Activated CD4-positive, alpha-beta memory T cell treated with anti-CD3 and anti-CD28 coated beads for 36 hours (primary cell): ENCODE data around the gene GPRIN3. TPM values are rescaled to one million over a fixed set of nuclear protein-coding genes. Genes with fewer than 3 reads are reported as not detected.

ENCODE experiments used
- CTCF ChIA-PET: fragments of 350-600 bp; sonication (Branson Sonifier 250); formaldehyde crosslinking; loops from one replicate; lab custom pipeline; 2021; ENCODE audit warnings: antibody characterized with exemption, inconsistent platforms; lab: Charles Lee
- POLR2A ChIA-PET: fragments of 350-600 bp; sonication (Branson Sonifier 250); formaldehyde crosslinking; loops from one replicate; lab custom pipeline; 2021; ENCODE audit warnings: antibody characterized with exemption; lab: Charles Lee
- DNase-seq: peaks from one replicate; pipeline ENCODE4 v3.0.0-alpha.2; 2020
- H3K27ac Mint-ChIP-seq: one replicate; pipeline ENCODE4 v1.8.0; 2021; ENCODE audit warnings: mixed read lengths
- H3K27me3 Mint-ChIP-seq: one replicate; pipeline ENCODE4 v1.8.0; 2021; ENCODE audit warnings: mixed read lengths
- H3K36me3 Mint-ChIP-seq: one replicate; pipeline ENCODE4 v1.8.0; 2021; ENCODE audit warnings: mixed read lengths
- H3K4me1 Mint-ChIP-seq: one replicate; pipeline ENCODE4 v1.8.0; 2021; ENCODE audit warnings: low read depth, mixed read lengths
- H3K4me3 Mint-ChIP-seq: one replicate; pipeline ENCODE4 v1.8.0; 2021; ENCODE audit warnings: mild to moderate bottlenecking, mixed read lengths
- H3K9me3 Mint-ChIP-seq: one replicate; pipeline ENCODE4 v1.8.0; 2021; ENCODE audit warnings: mixed read lengths
- intact Hi-C: fragments of 100-400 bp; cut with micrococcal nuclease; formaldehyde crosslinking; loops from one replicate; pipeline ENCODE4 v1.15.1; 2023
- total RNA-seq, 2 experiments: library from RNA; stranded (reverse); gene quantifications; one replicate each; pipeline ENCODE4 v1.2.3, GENCODE V29; 2021

Gene GPRIN3
- total RNA-seq, 2 experiments from 2014 or later, result 20.0 to 22.7 TPM

DNA sequence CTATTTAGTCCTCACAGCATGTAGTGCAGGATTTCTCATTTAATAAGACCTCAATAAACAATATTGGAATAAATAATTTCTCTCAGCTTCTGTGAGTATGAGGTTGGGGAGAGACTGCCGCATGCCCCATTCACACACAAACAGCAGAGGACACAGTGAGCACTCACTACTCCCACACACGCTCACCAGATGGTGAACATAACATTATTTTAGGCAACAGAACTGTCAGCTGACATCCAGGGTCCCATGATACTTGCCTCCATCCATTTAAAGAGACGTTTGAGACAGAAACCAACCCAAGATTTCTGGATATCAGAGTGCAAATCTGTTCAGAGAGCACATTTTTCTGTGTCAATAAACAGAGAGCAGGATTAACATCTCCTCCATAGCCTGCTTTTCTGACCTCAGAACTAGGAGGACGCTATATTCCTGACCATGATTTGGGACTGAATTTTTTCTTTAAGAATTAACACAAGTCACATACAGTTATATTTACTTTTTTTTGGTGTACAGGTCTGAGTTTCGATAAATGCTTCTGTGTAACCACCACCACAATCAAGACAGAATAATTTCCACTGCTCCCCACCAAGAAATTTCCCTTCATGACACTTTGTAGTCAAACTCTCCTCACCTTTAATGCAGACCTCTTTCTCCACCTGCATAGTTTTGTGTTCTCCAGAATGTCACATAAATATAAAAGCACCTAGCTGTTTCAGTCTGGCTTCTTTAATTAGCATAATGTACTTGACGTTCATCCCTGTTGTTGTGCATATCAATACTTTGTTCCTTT, 16.7 kb downstream of the GPRIN3 start:
- ChIA-PET CTCF (interaction anchor here (1.1 to 3.3 kb wide), 6 partner anchors 9 to 64 kb away, joined by 3 to 26 read pairs (median 4); partner anchors contain the start of gene GPRIN3), POLR2A (interaction anchor here (0.7 to 10.4 kb wide), 4 partner anchors 9 to 47 kb away, joined by 3 to 139 read pairs (median 12); partner anchors contain the start of gene GPRIN3)
- Mint-ChIP-seq H3K27ac (peak overlapping the region; percentile 92), H3K4me3 (peak overlapping the region; percentile 78), H3K9me3 (no peaks in the 10 kb centered on the region), H3K4me1 (peaks cover 93% of the 10 kb centered on the region), H3K36me3 (no peaks in the 10 kb centered on the region), H3K27me3 (no peaks in the 10 kb centered on the region)
- intact Hi-C loops, result loop anchor here (2.0 to 10.0 kb wide), 4 partner anchors 14 to 906 kb away; partner anchors contain the start of genes HERC3 and HERC5
- DNase-seq, result peak; percentile 54

DNA sequence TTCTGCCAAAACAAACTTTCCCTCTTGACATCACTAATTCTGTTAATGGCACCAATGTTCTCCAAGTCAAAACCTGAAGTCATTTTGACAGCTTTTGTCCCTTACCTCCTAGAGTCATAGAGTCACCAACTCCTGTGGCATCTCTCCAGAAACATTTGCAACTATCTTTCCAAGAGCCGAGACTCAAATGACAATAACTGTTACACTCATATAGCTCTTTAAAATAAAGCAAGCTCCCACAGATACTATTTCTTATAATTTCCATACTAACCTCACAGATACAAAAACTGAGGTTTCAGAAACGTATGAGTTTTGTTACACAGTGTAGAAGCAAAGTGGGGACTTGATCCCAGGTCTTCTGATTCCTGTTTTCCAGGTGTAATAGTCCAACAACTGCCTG, 18.3 kb downstream of the GPRIN3 start:
- DNase-seq, result no peak
- peak overlapping the region; percentile 78 for H3K4me3 Mint-ChIP-seq
- ChIA-PET POLR2A (interaction anchor here (1.0 to 10.4 kb wide), 6 partner anchors 10 to 32 kb away, joined by 3 to 139 read pairs (median 6); partner anchors contain the start of gene GPRIN3), CTCF (interaction anchor here (0.7 to 3.3 kb wide), 8 partner anchors 10 to 145 kb away, joined by 3 to 26 read pairs (median 4); partner anchors contain the start of gene GPRIN3)
- peaks cover 94% of the 10 kb centered on the region for H3K4me1 Mint-ChIP-seq
- H3K36me3 Mint-ChIP-seq, result no peaks in the 10 kb centered on the region
- intact Hi-C loops, result loop anchor here (1.0 to 2.0 kb wide), 3 partner anchors 9 to 34 kb away; no protein-coding TSS in a partner anchor
- peak overlapping the region; percentile 92 for H3K27ac Mint-ChIP-seq
- no peaks in the 10 kb centered on the region for H3K9me3 Mint-ChIP-seq
- H3K27me3 Mint-ChIP-seq, result no peaks in the 10 kb centered on the region

DNA sequence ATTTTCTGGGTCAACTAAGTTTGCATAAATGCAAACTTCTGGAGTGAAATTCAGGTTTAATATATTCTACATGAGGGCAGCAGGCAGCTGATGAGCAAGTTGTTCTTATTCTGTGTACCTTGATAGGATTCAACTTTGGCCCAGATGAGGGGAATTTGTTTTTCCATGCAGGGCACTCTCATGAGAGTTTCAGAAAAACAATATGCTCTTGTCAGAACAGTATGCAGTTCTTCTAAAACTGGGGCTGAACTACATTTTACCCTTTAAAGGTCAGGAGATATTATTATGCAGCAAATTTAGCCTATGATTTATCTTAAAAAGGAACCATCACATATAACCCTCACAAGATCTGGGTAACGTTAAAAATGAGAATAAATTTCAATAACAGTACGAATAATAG, 19.2 kb downstream of the GPRIN3 start:
- CTCF ChIA-PET, result interaction anchor here (0.9 to 6.4 kb wide), 4 partner anchors 11 to 146 kb away, joined by 3 to 60 read pairs (median 15); no protein-coding TSS in a partner anchor
- Mint-ChIP-seq H3K27me3 (no peaks in the 10 kb centered on the region), H3K4me1 (peaks cover 94% of the 10 kb centered on the region), H3K36me3 (no peaks in the 10 kb centered on the region), H3K27ac (peak overlapping the region; percentile 92), H3K4me3 (peak overlapping the region; percentile 78), H3K9me3 (no peaks in the 10 kb centered on the region)
- DNase-seq, result no peak
- intact Hi-C loops, result loop anchor here (2.0 kb wide), 1 partner anchor 16 kb away; no protein-coding TSS in a partner anchor
- POLR2A ChIA-PET, result interaction anchor here (4.2 to 10.4 kb wide), 2 partner anchors 12 to 17 kb away, joined by 20 to 139 read pairs; no protein-coding TSS in a partner anchor

DNA sequence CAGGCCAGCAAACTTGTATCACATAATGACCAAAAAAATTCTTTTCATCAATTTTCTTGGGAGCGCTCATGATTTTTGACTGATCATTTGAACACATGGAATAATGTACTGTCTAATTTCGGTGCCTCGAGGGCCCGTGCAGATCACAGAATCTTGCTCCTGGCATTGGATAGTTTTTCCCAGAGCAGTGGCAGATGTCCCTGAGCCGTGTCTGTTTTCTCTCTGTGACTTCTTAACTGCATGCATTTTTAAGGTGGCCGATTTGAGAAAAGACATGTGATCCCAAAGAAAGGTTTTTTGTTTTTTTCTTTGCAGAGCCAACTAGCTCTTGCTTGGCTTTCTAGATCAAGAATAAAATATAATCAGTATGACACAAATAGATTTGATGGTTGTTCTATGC, 19.7 kb downstream of the GPRIN3 start:
- H3K36me3 Mint-ChIP-seq, result no peaks in the 10 kb centered on the region
- ChIA-PET POLR2A (interaction anchor here (4.2 to 10.4 kb wide), 2 partner anchors 12 to 17 kb away, joined by 20 to 139 read pairs; no protein-coding TSS in a partner anchor), CTCF (interaction anchor here (1.0 to 6.4 kb wide), 4 partner anchors 12 to 33 kb away, joined by 4 to 60 read pairs (median 8); no protein-coding TSS in a partner anchor)
- H3K9me3 Mint-ChIP-seq, result no peaks in the 10 kb centered on the region
- peak overlapping the region; percentile 92 for H3K27ac Mint-ChIP-seq
- H3K4me1 Mint-ChIP-seq, result peaks cover 94% of the 10 kb centered on the region
- no peak for DNase-seq
- intact Hi-C loops, result loop anchor here (2.0 kb wide), 1 partner anchor 15 kb away; no protein-coding TSS in a partner anchor
- H3K4me3 Mint-ChIP-seq, result peak overlapping the region; percentile 78
- H3K27me3 Mint-ChIP-seq, result no peaks in the 10 kb centered on the region

DNA sequence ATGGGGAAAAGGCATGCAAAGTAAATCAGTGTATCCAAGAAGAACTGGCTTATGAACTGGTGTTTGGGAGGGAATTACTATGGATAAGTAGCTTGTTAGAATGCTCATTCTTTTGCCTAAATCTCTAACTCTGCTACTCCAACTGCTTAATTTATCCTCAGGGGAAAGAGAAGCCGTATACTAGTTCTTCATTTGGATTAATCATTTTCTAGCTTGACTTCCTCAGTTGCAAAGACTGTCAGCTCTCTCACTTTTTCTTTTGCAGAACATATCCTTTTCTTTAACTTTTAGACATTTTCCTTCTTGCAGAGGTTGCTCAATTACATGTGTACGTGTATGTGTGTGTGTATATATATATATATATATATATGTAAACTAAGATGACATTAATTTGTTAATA, 21.9 kb downstream of the GPRIN3 start:
- no peaks in the 10 kb centered on the region for H3K27me3 Mint-ChIP-seq
- intact Hi-C loops, result no loop called here
- no peak for DNase-seq
- peaks cover 92% of the 10 kb centered on the region for H3K4me1 Mint-ChIP-seq
- ChIA-PET POLR2A (interaction anchor here (0.9 to 10.4 kb wide), 6 partner anchors 9 to 28 kb away, joined by 3 to 139 read pairs (median 6); no protein-coding TSS in a partner anchor), CTCF (interaction anchor here (0.6 to 6.4 kb wide), 6 partner anchors 9 to 1075 kb away, joined by 3 to 60 read pairs (median 8); no protein-coding TSS in a partner anchor)
- no peaks in the 10 kb centered on the region for H3K9me3 Mint-ChIP-seq
- H3K4me3 Mint-ChIP-seq, result peak overlapping the region; percentile 62
- H3K36me3 Mint-ChIP-seq, result peaks cover 3% of the 10 kb centered on the region
- H3K27ac Mint-ChIP-seq, result peak overlapping the region; percentile 86

DNA sequence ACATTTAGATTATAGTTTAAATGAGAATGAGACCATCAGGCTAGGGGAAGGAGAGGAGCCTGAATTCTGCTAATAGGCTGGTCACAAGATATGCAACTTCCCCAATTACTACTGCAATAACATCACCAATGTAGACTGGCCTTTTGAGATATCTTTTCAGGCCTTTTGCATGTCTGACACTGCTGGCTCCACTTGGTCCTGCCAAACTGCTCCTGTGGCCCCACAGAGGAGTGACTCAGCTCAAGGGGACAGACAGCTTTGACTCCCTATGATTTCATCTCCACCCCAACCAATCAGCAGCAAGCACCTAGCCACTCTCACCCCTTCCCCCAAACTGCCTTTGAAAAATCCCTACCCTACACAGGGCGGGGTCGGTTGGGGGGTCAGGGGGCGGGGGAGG, 22.8 kb downstream of the GPRIN3 start:
- Mint-ChIP-seq H3K4me3 (peak overlapping the region; percentile 40), H3K27me3 (no peaks in the 10 kb centered on the region), H3K9me3 (no peaks in the 10 kb centered on the region), H3K36me3 (peaks cover 3% of the 10 kb centered on the region), H3K27ac (peak overlapping the region; percentile 77), H3K4me1 (peaks cover 83% of the 10 kb centered on the region)
- intact Hi-C loops, result loop anchor here (1.0 kb wide), 1 partner anchor 22 kb away; the partner anchor contains the start of gene GPRIN3
- DNase-seq, result peak; percentile 74
- ChIA-PET CTCF (interaction anchor here (1.3 to 6.4 kb wide), 5 partner anchors 10 to 59 kb away, joined by 5 to 60 read pairs (median 16); no protein-coding TSS in a partner anchor), POLR2A (interaction anchor here (0.9 to 10.4 kb wide), 5 partner anchors 10 to 21 kb away, joined by 3 to 139 read pairs (median 11); no protein-coding TSS in a partner anchor)

DNA sequence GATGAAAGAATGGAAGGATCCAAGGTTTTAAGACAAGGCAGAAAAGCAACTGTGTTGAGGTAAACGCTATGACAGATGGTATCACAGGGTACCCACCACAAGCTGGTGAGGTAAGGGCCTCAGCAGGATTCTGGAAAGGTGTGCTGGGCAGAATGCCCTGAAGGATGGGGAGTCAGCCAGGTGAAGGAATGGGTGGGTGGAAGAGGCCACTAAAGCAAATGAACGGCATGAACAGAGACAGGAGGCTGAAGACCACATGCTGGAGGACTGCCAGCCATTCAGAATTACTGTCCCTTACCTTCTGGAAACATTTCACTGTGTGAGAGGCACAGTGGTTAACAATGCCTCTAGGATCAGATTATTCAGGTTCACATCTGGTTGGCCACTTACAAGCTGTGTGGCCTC, 23.6 kb downstream of the GPRIN3 start:
- H3K4me1 Mint-ChIP-seq, result peaks cover 75% of the 10 kb centered on the region
- no peaks in the 10 kb centered on the region for H3K9me3 Mint-ChIP-seq
- H3K4me3 Mint-ChIP-seq, result peak overlapping the region; percentile 20
- no peaks in the 10 kb centered on the region for H3K27me3 Mint-ChIP-seq
- intact Hi-C loops, result loop anchor here (1.0 kb wide), 1 partner anchor 23 kb away; the partner anchor contains the start of gene GPRIN3
- ChIA-PET CTCF (interaction anchor here (1.3 to 6.4 kb wide), 5 partner anchors 10 to 58 kb away, joined by 5 to 60 read pairs (median 16); no protein-coding TSS in a partner anchor), POLR2A (interaction anchor here (0.9 to 10.4 kb wide), 7 partner anchors 10 to 21 kb away, joined by 3 to 139 read pairs (median 6); no protein-coding TSS in a partner anchor)
- DNase-seq, result no peak
- peaks cover 3% of the 10 kb centered on the region for H3K36me3 Mint-ChIP-seq
- peak overlapping the region; percentile 77 for H3K27ac Mint-ChIP-seq

DNA sequence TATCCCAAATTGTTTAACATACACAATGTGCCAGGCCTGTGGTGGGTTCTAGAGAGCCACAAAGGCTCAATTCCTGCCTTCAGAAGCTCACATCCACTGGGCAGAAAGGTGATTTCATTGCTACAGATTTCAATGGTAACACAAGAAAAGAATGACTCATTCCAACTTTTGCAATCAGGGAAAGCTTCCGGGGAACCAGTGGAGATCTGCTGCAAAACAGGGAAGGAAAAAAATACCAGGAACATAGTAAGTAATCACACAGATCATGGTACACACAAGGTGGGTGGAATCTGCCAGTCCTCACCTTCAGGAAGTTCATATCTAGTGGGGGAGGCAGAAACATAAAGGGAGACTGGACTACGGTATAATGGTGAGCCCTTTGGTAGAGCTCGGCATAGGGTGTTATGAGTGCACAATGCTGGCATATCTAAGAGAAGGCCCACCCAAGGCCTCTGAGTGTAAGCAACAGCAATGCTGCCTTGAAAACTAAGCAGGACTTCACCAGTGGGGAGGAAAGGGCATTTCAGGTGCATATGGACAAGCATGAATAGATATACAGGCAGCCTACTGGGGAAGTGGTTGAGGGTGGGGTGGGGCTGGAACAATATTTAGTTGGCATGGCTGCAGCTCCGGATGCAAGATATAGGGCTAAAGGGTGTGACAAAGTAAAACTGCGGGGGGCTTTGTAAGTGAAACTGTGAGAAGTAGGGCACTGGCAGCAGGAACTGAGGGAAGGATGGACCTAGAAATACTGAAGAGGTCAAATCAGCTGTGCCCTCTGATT, 24.2 kb downstream of the GPRIN3 start:
- Mint-ChIP-seq H3K36me3 (peaks cover 3% of the 10 kb centered on the region), H3K9me3 (no peaks in the 10 kb centered on the region), H3K4me1 (peaks cover 72% of the 10 kb centered on the region), H3K27ac (peak overlapping the region; percentile 77), H3K27me3 (no peaks in the 10 kb centered on the region), H3K4me3 (peak overlapping the region; percentile 20)
- ChIA-PET POLR2A (interaction anchor here (0.8 to 10.4 kb wide), 5 partner anchors 11 to 22 kb away, joined by 3 to 139 read pairs (median 6); no protein-coding TSS in a partner anchor), CTCF (interaction anchor here (1.1 to 6.4 kb wide), 8 partner anchors 9 to 57 kb away, joined by 4 to 60 read pairs (median 8); no protein-coding TSS in a partner anchor)
- DNase-seq, result peak; percentile 65
- intact Hi-C loops, result loop anchor here (1.0 to 2.0 kb wide), 4 partner anchors 11 to 24 kb away; partner anchors contain the start of gene GPRIN3

DNA sequence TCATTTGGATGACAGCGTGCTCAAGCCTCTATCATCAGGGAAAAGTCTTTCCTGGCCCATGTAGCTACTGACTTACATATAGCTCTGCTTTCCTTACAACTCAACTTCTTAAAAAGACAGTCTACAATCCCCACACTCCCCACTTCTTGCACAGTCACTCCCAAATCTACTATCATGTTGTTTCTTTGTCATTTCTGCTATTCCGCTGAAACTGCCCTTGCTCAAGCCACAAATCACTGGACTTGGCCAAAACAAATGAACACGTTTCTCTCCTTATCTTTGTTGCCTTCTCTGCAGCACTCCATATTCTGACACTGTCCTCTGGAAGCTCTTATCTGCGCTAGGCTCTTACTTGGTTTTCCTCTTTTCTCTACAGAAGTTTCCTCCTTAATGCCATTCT, 28.2 kb downstream of the GPRIN3 start:
- H3K27me3 Mint-ChIP-seq, result no peaks in the 10 kb centered on the region
- no peak overlapping the region for H3K4me3 Mint-ChIP-seq
- peaks cover 9% of the 10 kb centered on the region for H3K36me3 Mint-ChIP-seq
- H3K4me1 Mint-ChIP-seq, result peaks cover 65% of the 10 kb centered on the region
- H3K9me3 Mint-ChIP-seq, result no peaks in the 10 kb centered on the region
- ChIA-PET CTCF (interaction anchor here (0.9 to 1.5 kb wide), 2 partner anchors 24 to 26 kb away, joined by 3 to 11 read pairs; no protein-coding TSS in a partner anchor), POLR2A (interaction anchor here (1.1 to 1.3 kb wide), 2 partner anchors 10 to 15 kb away, joined by 3 to 5 read pairs; no protein-coding TSS in a partner anchor)
- DNase-seq, result no peak
- intact Hi-C loops, result no loop called here
- H3K27ac Mint-ChIP-seq, result no peak overlapping the region

DNA sequence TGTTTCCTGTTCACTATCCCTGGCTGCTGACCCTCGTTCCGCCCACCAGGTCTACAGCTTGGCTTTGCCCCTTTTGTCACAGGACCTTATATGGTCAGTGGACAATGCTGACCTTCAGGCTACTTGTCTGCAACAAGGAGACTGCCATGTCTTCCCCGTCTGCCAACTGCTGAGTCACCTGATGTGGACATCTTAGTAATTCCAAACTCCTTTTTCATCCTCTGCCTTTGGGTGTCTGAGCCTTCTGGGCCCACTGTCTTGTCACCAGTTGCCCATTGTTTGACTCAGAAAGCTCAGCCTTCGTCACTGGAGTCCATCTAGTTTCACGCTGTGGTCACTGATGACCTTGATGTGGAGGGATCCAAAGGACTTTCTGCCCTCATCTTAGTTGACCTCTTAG, 30.2 kb downstream of the GPRIN3 start:
- no peak for DNase-seq
- Mint-ChIP-seq H3K27ac (no peak overlapping the region), H3K27me3 (no peaks in the 10 kb centered on the region), H3K4me1 (peaks cover 65% of the 10 kb centered on the region), H3K9me3 (no peaks in the 10 kb centered on the region), H3K4me3 (no peak overlapping the region), H3K36me3 (peaks cover 11% of the 10 kb centered on the region)
- ChIA-PET CTCF (no interaction called here), POLR2A (interaction anchor here (1.2 kb wide), 1 partner anchor 12 kb away, joined by 3 read pairs; no protein-coding TSS in a partner anchor)
- intact Hi-C loops, result no loop called here
